Liver (tissue), 9 donors: Measurements from ENCODE around the gene CFAP410. TPM values are rescaled to one million over a fixed set of nuclear protein-coding genes. Genes with fewer than 3 reads are reported as not detected.

Experiments
- DNase-seq: peaks from one replicate; pipeline ENCODE4 v3.0.0-alpha.2; 2017; ENCODE audit warnings: low spot score
- H3K27ac ChIP-seq, 2 donors: one replicate each; pipeline ENCODE4 v1.7.0; 2013; ENCODE audit warnings: inconsistent platforms in 2 of 2, low read length in 2 of 2, control low read depth in 1 of 2, low read depth in 1 of 2, mild to moderate bottlenecking in 1 of 2
- H3K27me3 ChIP-seq, 4 donors: one replicate each; pipeline versions ENCODE4 v1.6.1 to v1.7.0; 2013; ENCODE audit warnings: low read length in 3 of 4, inconsistent platforms in 1 of 4, mild to moderate bottlenecking in 1 of 4, moderate library complexity in 1 of 4; ENCODE audit not compliant: control insufficient read depth in 4 of 4, insufficient read depth in 4 of 4
- H3K36me3 ChIP-seq, 4 donors: one replicate each; pipeline versions ENCODE4 v1.6.1 to v1.7.0; 2013; ENCODE audit warnings: low read length in 3 of 4, mild to moderate bottlenecking in 3 of 4, low read depth in 1 of 4, moderate library complexity in 1 of 4; ENCODE audit not compliant: control insufficient read depth in 4 of 4, insufficient read depth in 3 of 4
- H3K4me1 ChIP-seq, 4 donors: one replicate each; pipeline versions ENCODE4 v1.6.1 to v1.7.0; 2013; ENCODE audit warnings: low read length in 3 of 4, mild to moderate bottlenecking in 3 of 4, moderate library complexity in 1 of 4; ENCODE audit not compliant: control insufficient read depth in 4 of 4, insufficient read depth in 4 of 4
- H3K4me3 ChIP-seq, 3 donors: one replicate each; pipeline versions ENCODE4 v1.6.1 to v1.7.0; 2013; ENCODE audit warnings: low read length in 3 of 3, control low read depth in 1 of 3, low read depth in 1 of 3, mild to moderate bottlenecking in 1 of 3
- H3K9ac ChIP-seq, 2 donors: one replicate each; pipeline ENCODE4 v1.7.0; 2013; ENCODE audit warnings: low read length in 2 of 2, mild to moderate bottlenecking in 2 of 2, moderate library complexity in 2 of 2, control low read depth in 1 of 2, low read depth in 1 of 2
- H3K9me3 ChIP-seq, 4 donors: one replicate each; pipeline versions ENCODE4 v1.6.1 to v1.7.0; 2013; ENCODE audit warnings: low read length in 3 of 4; ENCODE audit not compliant: control insufficient read depth in 4 of 4
- FOXA1 ChIP-seq: IDR thresholded peaks from 2 replicates; pipeline ENCODE4 v1.6.1; 2016; ENCODE audit warnings: antibody characterized with exemption
- FOXA2 ChIP-seq: IDR thresholded peaks from 2 replicates; pipeline ENCODE4 v1.6.1; 2016; ENCODE audit warnings: antibody characterized with exemption
- JUND ChIP-seq, 2 donors: IDR thresholded peaks; 2 replicates each; pipeline ENCODE4 v1.6.1; 2016; ENCODE audit warnings: antibody characterized with exemption in 2 of 2
- NR2F2 ChIP-seq: IDR thresholded peaks from 2 replicates; pipeline ENCODE4 v1.6.1; 2016; ENCODE audit warnings: antibody characterized with exemption
- RAD21 ChIP-seq, 2 donors: IDR thresholded peaks; 2 replicates each; pipeline ENCODE4 v1.6.1; 2016; ENCODE audit warnings: antibody characterized with exemption in 2 of 2, mild to moderate bottlenecking in 2 of 2
- REST ChIP-seq: IDR thresholded peaks from 2 replicates; pipeline ENCODE4 v1.6.1; 2016; ENCODE audit warnings: antibody characterized with exemption, mild to moderate bottlenecking
- RXRA ChIP-seq, 2 donors: IDR thresholded peaks; 2 replicates each; pipeline ENCODE4 v1.6.1; 2017 to 2018; ENCODE audit warnings: antibody characterized with exemption in 2 of 2, mild to moderate bottlenecking in 1 of 2
- YY1 ChIP-seq: IDR thresholded peaks from 2 replicates; pipeline ENCODE4 v1.6.1; 2016; ENCODE audit warnings: antibody characterized with exemption, mild to moderate bottlenecking
- ZBTB33 ChIP-seq: IDR thresholded peaks from 2 replicates; pipeline ENCODE4 v1.6.1; 2016; ENCODE audit warnings: antibody characterized with exemption
- WGBS: extraction: QIAGEN DNeasy Blood & Tissue Kit; methylation state at CpG from one replicate; pipeline ENCODE4 v1.1.7; 2013; 5-methylcytosine and 5-hydroxymethylcytosine counted together
- polyA plus RNA-seq, 2 donors: library from polyadenylated mRNA; stranded (reverse) in 1 of 2; unstranded in 1 of 2; fragments of 200-250 nt in 1 of 2; fragments of >200 nt in 1 of 2; fragmentation: Nextera tagmentation in 1 of 2; extraction: Ambion mirVana in 1 of 2; gene quantifications; one replicate each; pipeline versions ENCODE4 v1.2.1 to v1.2.3, GENCODE V29; 2013 to 2015
- total RNA-seq, 2 donors: library from RNA; depleted of rRNA; stranded (reverse); fragments of >200 nt; gene quantifications; one replicate each; pipeline ENCODE4 v1.2.3, GENCODE V29; 2014
- TF ChIP-seq, protein P1 (sequence below): fragments of 150-350 bp; IDR thresholded peaks from 2 replicates; pipeline ENCODE4 v1.5.1; 2017; ENCODE audit warnings: improper control_type of control experiment, low read depth, low read length; ENCODE audit not compliant: missing input control
- donor health status: healthy.
- donor health status: healthy.
- donor health status: healthy.
- donor health status: healthy.
- donor health status: healthy.

Gene CFAP410
- total and polyA plus RNA-seq, 4 donors, result 7.9 to 16.3 (median 12.3) TPM

GRCh38 chr21:44312716-44313115 lies 26.5 kb downstream of the CFAP410 start (continued):
- TF ChIP-seq, protein P1, sequence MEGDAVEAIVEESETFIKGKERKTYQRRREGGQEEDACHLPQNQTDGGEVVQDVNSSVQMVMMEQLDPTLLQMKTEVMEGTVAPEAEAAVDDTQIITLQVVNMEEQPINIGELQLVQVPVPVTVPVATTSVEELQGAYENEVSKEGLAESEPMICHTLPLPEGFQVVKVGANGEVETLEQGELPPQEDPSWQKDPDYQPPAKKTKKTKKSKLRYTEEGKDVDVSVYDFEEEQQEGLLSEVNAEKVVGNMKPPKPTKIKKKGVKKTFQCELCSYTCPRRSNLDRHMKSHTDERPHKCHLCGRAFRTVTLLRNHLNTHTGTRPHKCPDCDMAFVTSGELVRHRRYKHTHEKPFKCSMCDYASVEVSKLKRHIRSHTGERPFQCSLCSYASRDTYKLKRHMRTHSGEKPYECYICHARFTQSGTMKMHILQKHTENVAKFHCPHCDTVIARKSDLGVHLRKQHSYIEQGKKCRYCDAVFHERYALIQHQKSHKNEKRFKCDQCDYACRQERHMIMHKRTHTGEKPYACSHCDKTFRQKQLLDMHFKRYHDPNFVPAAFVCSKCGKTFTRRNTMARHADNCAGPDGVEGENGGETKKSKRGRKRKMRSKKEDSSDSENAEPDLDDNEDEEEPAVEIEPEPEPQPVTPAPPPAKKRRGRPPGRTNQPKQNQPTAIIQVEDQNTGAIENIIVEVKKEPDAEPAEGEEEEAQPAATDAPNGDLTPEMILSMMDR, result no peak

- Histone ChIP-seq H3K9ac (no peak overlapping the region), H3K27ac (no peak overlapping the region), H3K36me3 (peaks cover 14 to 65% (median 16%) of the 10 kb centered on the region in 4 donors), H3K4me1 (no peaks in the 10 kb centered on the region), H3K9me3 (no peaks in the 10 kb centered on the region), H3K27me3 (no peaks in the 10 kb centered on the region), H3K4me3 (no peak overlapping the region)
- TF ChIP-seq RAD21 (IDR thresholded peaks at IDR 0.05) (no peak), RXRA (IDR thresholded peaks at IDR 0.05) (no peak), ZBTB33 (no peak), YY1 (no peak)
- 95% methylated on average over 22 of the region's 22 CpGs for WGBS
- DNase-seq, result no peak
These were observed 27.1 kb downstream of the CFAP410 start for GRCh38 chr21:44312089-44312488.

DNA sequence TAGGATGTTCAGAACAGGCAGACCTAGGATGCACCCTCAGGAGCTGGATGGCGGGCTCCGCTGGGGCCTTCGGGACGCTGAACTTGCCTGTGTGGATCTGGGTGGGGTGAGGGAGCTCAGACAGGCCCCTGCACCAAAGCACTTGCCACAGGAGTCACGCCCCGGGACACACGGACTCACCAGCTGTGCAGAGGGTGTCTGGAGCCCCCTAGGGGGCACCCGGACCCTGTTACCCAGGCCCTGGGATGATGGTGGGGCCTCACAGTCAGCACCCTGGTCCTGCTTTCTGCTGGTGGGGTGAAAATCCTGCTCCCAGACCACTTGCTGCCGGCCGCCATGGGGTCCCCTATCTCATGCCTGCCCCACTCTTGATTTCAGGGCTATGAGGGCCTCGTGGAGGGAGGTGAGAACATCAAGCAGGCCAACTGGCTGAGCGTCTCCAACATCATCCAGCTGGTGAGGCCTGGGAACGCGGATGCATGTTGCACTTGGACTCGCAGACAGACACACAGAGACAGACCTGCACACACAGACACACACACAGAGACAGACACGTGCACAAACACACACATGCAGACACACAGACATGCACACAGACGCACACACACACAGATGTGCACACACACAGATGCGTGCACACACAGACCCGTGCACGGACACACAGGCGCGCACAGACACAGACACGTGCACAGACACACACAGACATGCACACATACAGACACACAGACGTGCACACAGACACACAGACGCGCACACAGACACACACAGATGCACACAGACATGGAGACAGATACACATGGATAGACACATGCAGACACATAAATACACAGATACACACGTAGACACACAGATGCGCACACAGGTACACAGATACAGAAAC lies 28.3 kb downstream of the CFAP410 start:
- no peak for TF ChIP-seq JUND (IDR thresholded peaks at IDR 0.05)
- no peak for TF ChIP-seq REST
- no peak for TF ChIP-seq FOXA2
- TF ChIP-seq FOXA1, result no peak
- TF ChIP-seq NR2F2, result no peak

More for the DNA sequence above, 28.3 kb downstream of the CFAP410 start:
- DNase-seq, result no peak
- peaks cover 0 to 1% (median 0%) of the 10 kb centered on the region in 4 donors for H3K4me1 ChIP-seq
- peaks cover 9 to 56% (median 16%) of the 10 kb centered on the region in 4 donors for H3K36me3 ChIP-seq
- no peaks in the 10 kb centered on the region for H3K27me3 ChIP-seq
- no peak overlapping the region for H3K9ac ChIP-seq
- no peak overlapping the region for H3K27ac ChIP-seq
- WGBS, result 96% methylated on average over 28 of the region's 28 CpGs
- H3K4me3 ChIP-seq, result no peak overlapping the region
- no peaks in the 10 kb centered on the region for H3K9me3 ChIP-seq
